Fibroblast of mammary gland (primary cell): ENCODE data around the gene FAM43A.

ENCODE experiments used
- DNase-seq: peaks from one replicate; pipeline ENCODE4 v3.0.0-alpha.2; 2010; ENCODE audit warnings: low read depth
- H3K4me3 ChIP-seq: 2 replicates; pipeline ENCODE4 v1.5.1; 2011; ENCODE audit warnings: low read depth, mild to moderate bottlenecking, low read length, moderate library complexity; ENCODE audit not compliant: control insufficient read depth
- CTCF ChIP-seq: conservative IDR thresholded peaks from 2 replicates; pipeline ENCODE4 v1.5.1; 2011; ENCODE audit warnings: low read depth, low read length, inconsistent platforms; ENCODE audit not compliant: control insufficient read depth, insufficient read depth

Gene FAM43A

GRCh38 chr3:194723846-194724618 is 38.3 kb downstream of the FAM43A start:
- no peak overlapping the region for H3K4me3 ChIP-seq
- no peak for DNase-seq
- no peak for TF ChIP-seq CTCF

- no peak for DNase-seq
- TF ChIP-seq CTCF: no peak
Observed at GRCh38 chr3:194725346-194725745, 39.7 kb downstream of the FAM43A start.

GRCh38 chr3:194727435-194728128 is 41.9 kb downstream of the FAM43A start:
- no peak for TF ChIP-seq CTCF
- DNase-seq: peak; percentile 14

More at GRCh38 chr3:194725346-194725745, 39.7 kb downstream of the FAM43A start:
- no peak overlapping the region for H3K4me3 ChIP-seq

GRCh38 chr3:194728986-194729385 is 43.3 kb downstream of the FAM43A start:
- no peak for TF ChIP-seq CTCF
- no peak overlapping the region for H3K4me3 ChIP-seq
- no peak for DNase-seq

More at GRCh38 chr3:194727435-194728128, 41.9 kb downstream of the FAM43A start:
- no peak overlapping the region for H3K4me3 ChIP-seq

- H3K4me3 ChIP-seq: no peak overlapping the region
- no peak for TF ChIP-seq CTCF
- DNase-seq: no peak
Observed at GRCh38 chr3:194730365-194730764, 44.7 kb downstream of the FAM43A start.

GRCh38 chr3:194731506-194732073 is 45.9 kb downstream of the FAM43A start:
- DNase-seq: no peak
- no peak overlapping the region for H3K4me3 ChIP-seq
- TF ChIP-seq CTCF: no peak
